GM21529 (cell line): Measurements from ENCODE around the gene RYR1.
"Not testable (repeated sequence)": the region's sequence is repeated elsewhere in the genome, so short reads cannot be mapped to it uniquely, and the experiment has no call there.

Experiments used
- ATAC-seq: cut with Tn5 transposase; IDR thresholded peaks from one replicate; pipeline ENCODE4 v1.9.1; 2021; ENCODE audit not compliant: unreplicated experiment

RYR1 gene

DNA sequence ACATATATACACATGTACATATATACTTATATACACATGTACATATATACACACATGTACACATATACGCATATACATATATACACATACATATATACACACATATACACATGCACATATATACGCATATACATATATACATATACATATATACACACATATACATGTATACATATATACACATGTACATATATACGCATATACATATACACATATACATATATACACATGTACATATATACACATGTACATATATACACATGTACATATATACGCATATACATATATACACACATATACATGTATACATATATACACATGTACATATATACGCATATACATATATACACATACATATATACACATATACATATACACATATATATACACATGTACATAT is 169.4 kb downstream of the RYR1 start:
- not testable (repeated sequence) for ATAC-seq

DNA sequence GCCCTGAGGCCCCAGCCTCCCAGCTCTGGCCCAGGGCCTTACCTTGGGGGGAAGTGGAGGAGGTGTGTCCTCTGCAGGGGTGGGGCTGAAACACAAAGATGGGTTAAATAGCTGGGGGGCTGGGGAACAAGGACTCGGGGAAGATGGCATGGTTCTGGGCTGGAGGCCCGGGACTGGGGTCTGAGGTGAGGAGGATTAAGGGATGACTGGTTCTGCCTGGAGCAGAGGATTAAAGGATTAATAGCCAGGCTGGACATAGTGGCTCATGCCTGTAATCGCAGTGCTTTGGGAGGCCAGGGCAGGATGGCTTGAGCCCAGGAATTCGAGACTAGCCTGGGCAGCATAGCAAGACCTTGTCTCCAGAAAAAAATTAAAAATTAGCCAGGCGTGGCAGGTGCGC is 172.6 kb downstream of the RYR1 start:
- ATAC-seq: no peak

DNA sequence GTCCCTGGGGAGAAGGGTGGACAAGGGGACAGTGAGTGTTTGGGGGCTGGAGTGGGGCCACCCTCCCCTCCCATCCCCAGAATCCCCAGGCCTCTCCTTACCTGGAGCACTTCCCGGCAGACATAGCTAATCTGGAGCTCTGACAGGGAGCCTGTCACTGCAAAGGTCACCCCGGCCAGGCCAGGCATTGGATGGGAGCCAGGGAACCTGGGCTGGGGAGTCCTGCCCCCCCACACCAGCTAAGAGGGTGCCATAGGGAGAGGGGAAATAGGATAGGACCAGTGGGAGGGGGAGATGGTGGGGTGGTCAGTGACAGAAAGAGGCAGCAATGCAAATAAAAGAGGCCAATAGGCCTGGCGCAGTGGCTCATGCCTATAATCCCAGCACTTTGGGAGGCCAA is 180.8 kb downstream of the RYR1 start:
- no peak for ATAC-seq

DNA sequence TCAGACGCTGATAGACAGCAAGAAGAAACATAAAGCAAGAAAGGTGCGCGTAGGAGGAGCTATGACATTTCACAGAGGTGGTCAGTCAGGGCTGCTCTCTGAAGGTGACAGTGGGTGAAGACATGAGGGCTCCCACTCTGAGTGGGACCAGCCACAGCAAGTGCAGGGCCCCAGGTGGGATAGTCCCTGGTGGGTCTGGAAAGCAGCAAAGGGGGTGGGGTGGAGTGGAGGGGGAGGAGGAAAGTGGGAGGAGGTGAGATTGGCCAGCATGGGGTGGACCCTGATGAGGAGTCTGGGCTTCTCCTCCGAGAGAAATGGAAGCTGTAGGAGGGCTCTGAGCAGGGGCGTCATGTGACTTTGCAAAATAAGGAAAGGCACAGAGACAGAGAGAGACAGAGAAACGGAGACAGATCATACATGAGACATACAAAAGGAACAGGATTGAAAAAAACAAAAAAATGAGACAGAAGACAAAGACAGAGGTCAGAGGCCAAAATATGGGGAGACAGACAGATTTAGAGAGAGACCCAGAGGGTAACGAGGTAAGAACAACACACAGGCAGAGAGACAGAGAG is 181.6 kb downstream of the RYR1 start:
- ATAC-seq: no peak

DNA sequence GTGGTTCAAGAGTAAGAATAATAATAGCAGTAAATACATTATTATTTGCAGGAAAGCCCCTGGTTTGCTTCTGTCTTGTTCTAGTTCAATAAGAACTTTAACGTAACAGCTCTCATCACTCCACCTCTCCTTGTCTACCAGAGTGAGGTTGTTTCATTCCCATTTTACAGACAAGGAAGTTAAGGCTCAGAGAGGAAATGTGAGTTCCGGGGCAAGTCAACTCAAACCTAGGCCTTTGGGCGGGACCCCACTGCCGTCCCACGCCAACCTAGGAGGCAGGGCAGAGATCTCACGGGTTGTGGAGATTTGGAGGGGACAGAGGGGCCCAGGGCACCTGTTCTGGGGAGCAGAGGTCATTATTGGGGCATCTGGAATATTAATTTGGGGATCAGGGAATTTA is 182.8 kb downstream of the RYR1 start:
- ATAC-seq: no peak

DNA sequence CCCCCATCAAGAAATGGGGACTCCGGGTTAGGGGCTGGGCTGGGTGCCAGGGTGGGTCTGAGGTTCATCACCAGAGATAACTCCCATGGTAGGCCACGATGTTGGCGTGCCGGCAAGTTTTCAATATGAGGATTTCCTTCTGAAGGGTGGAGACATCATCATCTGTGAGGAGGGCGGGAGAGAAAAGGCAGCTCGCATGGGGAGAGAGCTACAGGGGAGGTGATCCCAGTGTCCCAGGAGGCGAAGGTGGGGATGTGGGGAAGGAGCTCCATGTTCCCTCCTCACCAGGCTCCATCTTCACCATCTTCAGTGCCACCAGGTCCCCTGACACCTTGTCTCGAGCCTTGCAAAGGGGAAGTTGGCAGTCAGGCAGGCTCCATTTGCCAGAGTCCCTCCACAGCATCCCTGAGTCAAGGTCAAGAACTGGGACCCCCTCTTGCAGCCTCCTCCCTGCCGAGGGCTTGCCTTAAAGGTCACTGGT is 183.8 kb downstream of the RYR1 start:
- ATAC-seq: no peak

DNA sequence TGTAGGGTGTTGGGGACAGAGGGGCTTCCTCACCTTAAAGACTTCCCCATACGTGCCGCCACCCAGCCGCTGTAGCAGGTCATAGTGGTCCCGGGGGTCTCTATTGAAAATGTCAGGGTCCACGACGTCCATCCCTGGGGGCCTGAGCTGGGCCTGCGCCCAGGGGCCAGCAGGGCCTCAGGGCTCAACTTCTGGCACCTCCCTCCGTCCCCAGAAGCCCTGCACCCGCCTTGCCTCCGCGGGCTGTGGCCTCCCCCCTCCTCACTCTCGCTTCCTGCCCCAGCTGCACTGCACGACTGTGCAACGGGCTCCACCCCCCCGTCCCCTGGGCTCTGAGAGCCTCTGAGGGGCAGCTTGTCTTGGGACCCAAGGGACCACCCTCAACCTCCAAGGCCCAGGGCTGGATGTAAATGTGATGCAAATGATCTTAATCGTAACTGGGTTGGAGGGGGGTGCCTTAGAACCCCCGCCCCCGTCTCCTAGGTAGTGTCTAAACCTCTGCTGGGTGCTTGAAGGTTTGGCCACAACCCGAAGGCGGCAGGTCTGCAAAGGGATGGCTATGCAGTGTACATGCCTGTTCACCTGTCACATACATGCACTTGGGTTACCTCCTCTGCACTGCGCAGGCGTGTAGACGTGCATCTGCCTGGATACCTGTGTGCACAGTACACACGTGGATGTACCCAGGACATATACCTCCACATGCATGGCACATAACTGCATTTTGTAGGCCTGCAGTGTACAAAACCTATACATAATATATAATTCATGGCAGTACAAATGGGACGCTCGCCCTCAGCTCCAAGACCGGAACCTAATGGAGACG is 184.5 kb downstream of the RYR1 start, which contains the start of gene MAP4K1:
TSS of gene MAP4K1 (minus strand) at position 190 of the 826 bp plus-strand sequence. CDS start at position 132, 58 bp downstream.
- ATAC-seq: peak; percentile 62

DNA sequence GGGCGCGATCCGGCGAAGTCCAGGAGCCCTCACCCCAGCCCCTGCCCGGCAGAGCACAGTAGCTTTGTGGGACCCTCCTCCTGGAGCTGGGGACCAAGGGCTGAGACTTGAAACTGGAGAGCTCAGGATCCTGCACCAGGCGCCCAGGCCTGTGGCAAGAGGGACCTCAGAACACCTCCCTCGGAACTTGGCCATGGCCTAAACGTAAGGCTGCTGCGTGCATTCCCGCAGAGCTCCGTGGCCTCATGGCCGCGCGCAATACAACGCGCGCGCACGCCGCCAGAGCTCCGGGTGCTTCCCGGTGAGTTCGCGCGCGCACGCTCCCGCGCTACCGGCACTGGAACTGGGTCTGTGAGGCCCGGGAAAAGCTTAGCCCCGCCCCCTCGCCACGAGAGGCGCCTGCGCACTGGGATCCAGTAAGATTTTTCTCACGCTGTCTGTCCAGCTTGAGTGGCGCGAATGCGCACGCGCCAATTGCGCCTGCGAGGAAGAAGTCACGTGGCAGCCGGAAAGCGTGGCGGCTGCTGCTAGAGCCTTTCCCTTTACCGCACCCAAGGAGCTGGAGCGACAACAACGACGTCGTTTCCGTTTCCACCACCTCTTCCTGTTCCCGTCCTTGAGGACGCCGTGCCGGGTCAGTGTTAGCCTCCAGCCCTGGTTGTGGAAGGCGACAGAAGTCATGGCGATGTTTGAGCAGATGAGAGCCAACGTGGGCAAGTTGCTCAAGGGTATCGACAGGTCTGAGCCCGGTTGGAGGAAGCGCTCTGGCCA is 185.3 kb downstream of the RYR1 start, which contains the start of gene EIF3K:
TSS of gene EIF3K (plus strand) at position 599 of the 771 bp plus-strand sequence. CDS start at position 680, 81 bp downstream.
- ATAC-seq: peak; percentile 41

DNA sequence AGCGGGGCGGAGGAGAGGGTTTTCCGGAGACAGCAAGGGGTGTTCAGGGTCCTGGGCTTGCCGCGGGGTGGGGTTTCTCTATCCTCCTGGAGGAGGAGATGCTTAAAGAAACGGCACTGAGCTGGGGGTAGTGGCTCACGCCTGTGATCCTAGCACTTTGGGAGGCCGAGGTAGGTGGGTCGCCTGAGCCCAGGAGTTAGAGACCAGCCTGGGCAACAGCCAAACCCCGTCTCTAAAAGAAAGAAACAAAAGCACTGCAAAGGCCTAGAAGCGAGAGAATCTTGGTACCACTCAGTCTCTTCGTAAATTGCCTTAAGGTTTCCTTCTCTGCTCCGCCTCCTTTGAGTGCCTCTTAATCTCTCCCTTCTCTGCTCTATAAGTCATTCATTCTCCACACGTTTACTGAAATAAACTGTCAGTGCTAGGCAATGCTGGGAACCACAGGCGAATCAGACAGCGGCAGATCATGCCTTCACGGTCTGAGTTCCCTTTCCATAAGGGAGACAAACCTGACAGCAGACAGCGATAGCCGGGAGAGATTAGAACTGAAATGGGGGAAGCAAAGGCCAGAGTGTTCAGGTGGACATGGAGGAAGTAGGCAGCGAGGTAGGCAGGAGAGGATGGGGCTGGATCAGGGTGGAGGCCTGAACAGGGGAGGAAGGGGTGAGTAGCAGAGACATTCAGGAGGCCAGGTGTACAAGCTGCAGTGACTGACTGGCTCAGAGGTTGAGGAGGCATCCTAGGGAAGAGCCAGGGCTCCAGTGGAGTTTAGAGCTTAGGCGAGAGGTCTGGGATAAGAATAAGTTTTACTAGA is 186.1 kb downstream of the RYR1 start:
- no peak for ATAC-seq

DNA sequence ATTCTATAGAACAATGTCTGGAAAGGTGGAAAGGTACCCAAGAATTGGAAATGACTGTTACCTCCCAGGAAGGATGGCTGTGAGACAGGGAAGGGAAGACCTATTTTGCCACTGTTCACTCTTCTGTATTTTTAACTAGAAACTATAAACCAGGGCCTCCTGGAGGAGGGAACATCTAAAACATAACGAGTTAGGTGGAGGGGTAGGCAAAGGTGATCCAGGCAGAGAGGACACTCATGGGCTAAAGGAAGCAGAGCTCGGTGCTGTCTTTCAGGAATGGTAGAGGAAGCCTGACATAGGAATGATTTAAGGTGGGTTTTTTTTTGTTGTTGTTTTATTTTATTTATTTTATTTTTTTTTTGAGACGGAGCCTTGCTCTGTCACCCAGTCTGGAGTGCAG is 191.3 kb downstream of the RYR1 start:
- no peak for ATAC-seq

DNA sequence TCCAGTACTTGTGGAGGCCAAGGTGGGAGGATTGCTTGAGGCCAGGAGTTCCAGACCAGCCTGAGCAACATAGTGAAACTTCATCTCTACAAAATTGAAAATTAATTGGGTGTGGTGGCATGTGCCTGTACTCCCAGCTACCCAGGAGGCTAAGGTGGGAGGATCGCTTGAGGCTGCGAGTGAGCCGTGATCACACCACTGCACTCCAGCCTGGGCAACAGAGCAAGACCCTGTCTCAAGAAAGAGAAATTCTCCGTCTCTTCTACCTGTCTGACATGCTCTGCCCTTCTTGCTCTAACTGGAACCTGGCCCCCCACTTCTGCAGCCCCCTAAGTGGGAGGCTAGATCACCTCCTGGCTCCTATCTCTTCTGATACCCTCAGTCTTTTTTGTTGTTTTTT is 192.9 kb downstream of the RYR1 start:
- no peak for ATAC-seq

DNA sequence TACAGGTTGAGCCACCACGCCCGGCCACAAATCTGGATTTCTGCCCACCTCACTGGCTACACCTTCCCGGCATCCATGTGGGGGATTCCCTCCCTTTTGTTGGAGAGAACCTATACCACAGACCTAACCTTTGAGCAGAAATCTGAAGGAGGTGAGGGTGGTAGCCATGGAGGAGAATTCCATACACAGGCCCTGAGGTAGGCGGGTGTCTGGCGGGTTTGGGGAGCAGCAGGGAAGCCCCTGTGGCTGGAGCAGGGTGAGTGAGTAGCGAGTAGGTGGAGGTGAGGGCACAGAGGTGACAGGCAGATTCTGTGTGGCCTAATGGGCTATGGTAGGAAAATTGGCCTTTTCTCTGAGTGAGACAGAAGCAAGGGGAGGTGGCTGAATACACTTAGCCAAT is 196.1 kb downstream of the RYR1 start:
- ATAC-seq: no peak

DNA sequence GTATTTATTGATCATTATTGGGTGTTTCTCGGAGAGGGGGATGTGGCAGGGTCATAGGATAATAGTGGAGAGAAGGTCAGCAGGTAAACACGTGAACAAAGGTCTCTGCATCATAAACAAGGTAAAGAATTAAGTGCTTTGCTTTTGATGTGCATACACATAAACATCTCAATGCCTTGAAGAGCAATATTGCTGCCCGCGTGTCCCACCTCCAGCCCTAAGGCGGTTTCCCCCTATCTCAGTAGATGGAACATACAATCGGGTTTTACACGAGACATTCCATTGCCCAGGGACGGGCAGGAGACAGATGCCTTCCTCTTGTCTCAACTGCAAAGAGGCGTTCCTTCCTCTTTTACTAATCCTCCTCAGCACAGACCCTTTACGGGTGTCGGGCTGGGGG is 197.8 kb downstream of the RYR1 start:
- ATAC-seq: not testable (repeated sequence)

DNA sequence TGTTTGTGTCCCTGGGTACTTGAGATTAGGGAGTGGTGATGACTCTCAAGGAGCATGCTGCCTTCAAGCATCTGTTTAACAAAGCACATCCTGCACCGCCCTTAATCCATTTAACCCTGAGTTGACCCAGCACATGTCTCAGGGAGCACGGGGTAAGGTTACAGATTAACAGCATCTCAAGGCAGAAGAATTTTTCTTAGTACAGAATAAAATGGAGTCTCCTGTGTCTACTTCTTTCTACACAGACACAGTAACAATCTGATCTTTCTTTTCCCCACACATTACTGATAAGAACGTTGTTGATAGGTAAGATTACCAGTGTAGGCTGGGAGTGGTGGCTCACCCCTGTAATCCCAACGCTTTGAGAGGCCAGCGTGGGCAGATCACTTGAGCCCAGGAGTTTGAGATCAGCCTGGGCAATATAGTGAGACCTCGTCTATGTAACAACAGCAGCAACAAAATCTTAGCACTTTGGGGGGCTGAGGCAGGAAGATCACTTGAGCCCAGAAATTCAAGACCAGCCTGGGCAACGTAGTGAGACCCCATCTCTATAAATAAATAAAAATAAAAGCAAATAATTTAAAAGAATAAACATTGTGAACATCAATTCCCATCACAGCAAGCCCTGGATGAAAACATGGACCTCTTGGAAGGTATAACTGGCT is 198.5 kb downstream of the RYR1 start:
- ATAC-seq: not testable (repeated sequence)

DNA sequence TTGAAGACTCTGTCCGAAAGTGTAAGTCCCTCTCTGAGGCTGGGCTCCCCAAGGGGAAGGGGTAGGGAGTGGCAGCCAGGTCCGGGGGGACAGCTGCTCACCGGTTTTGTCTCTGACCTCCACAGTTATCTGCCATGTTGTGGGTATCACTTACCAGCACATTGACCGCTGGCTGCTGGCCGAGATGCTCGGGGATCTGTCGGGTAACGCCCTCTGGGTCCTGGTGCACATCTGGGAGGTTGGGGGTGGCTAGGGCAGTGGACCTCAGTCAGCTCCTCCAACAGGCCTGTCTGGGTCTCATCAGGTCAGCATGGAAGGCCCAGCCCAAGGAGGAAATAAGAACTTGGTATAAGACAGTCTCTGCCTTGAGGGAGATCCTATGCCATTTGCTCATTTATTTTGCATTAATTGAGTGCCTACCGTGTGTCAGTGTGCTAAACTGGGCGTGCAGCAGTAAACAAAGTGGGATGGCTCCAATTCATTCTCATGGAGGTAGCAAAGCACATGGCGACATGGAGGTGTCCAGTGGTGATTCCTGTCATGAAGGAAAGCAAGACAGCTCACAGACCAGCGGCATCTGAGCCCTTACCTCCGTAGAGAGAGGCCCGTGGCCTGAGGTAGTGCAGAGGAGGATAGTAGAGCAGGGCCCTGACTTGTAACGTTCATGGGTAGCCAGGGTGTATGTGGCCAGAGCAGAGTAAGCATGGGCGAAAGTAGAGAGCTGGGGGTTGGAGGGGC is 199.2 kb downstream of the RYR1 start:
- no peak for ATAC-seq

DNA sequence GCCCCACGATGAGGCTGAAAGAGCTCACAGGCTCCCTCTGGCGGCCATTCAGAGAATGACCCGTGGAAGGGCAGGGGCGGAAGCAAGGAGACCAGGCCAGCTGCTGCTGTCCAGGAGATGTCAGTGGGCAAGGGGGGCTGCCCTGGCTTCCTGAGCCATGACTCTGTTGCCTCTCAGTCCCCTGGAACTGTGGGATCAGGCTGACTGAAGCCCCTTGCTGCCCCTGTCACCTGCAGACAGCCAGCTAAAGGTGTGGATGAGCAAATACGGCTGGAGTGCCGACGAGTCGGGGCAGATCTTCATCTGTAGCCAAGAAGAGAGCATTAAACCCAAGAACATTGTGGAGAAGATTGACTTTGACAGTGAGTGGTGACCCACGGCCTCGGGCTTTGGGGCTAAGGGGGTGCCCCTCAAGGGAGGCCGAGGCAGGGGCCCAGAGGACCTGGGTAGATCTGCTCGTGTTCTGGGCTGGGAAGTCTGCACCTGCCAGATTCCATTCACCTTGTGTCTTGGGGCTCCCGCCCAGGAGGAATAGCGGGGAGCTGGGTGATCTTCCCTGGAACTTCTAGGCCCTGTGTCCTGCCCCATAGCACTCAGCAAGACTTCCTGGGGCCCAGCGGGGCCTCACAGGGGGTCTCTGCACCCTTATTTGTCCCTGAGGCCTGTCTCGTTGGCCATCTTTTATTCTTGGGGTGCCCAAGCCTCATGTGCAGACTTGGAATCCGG is 201.4 kb downstream of the RYR1 start:
- ATAC-seq: no peak

DNA sequence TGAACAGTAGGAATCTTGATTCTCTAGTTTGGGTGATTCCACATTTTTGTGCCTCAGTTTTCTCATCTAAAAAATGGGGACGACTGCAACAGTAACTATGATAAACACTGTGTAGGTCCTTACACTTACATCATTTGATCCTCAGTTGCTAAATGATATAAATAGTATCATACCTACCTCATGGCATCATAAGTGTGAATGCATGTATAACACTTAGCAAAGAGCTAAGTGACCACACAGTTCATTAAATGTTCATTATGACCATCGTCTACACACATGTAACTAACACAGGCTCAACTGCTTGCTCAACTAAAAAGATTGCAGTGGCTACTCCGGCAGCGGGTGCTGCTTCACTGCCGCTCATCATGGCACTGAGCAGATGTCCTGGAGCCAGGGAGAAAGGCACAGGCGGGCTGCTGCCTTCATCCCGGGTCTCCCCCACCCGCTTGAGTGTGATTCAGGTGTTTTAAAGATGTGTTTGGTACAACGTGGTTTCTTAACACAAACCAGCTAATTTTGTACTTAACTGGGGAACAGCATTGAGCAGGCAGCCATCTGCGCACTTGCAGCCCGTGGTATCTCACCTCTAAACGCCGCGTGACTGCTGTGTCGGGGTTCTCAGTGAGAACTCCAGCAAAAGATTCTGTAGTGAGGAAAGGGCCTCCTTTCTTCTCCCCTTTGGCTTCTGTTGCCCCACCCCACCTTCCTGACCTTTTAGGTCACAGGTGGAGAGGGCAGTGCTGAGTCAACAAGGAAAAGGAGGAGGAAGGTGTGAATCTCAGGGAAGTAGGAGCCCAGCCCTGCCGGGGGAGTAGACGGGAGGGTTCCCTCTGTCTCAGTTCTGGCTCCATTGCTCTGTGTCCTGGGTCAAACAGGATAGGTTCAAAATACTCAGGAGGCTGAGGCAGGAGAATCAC is 202.2 kb downstream of the RYR1 start:
- ATAC-seq: no peak
